AG10803 (cell line): ENCODE results near the gene IRF2BP2.

Source experiments
- DNase-seq: peaks from one replicate; pipeline ENCODE4 v3.0.0; 2010; ENCODE audit warnings: low read depth
- H3K4me3 ChIP-seq: 2 replicates; pipeline ENCODE4 v1.5.1; 2011; ENCODE audit warnings: mild to moderate bottlenecking, low read length, control low read depth
- CTCF ChIP-seq: conservative IDR thresholded peaks from 2 replicates; pipeline ENCODE4 v1.5.1; 2011; ENCODE audit warnings: mild to moderate bottlenecking, low read length, control low read depth, inconsistent platforms

Gene IRF2BP2

GRCh38 chr1:234624724-234625117, 14.7 kb upstream of the IRF2BP2 start:
- no peak for TF ChIP-seq CTCF
- H3K4me3 ChIP-seq: no peak overlapping the region
- no peak for DNase-seq

GRCh38 chr1:234621657-234622335, 11.8 kb upstream of the IRF2BP2 start:
- DNase-seq: peak; percentile 93
- no peak for TF ChIP-seq CTCF
- no peak overlapping the region for H3K4me3 ChIP-seq

- no peak for DNase-seq
- TF ChIP-seq CTCF: no peak
- no peak overlapping the region for H3K4me3 ChIP-seq
These were observed 11.1 kb upstream of the IRF2BP2 start for GRCh38 chr1:234621127-234621468.

GRCh38 chr1:234620272-234621126, 10.5 kb upstream of the IRF2BP2 start:
- TF ChIP-seq CTCF: peak; percentile 11; the same call in 1 of the 2 replicates
- DNase-seq: peak; percentile 96
- H3K4me3 ChIP-seq: peak overlapping the region; percentile 0

GRCh38 chr1:234619794-234620247, 9.8 kb upstream of the IRF2BP2 start:
- H3K4me3 ChIP-seq: peak overlapping the region; percentile 0; the same call in 1 of the 2 replicates
- no peak for TF ChIP-seq CTCF
- DNase-seq: no peak

- no peak for TF ChIP-seq CTCF
- peak; percentile 65 for DNase-seq
- peak overlapping the region; percentile 4 for H3K4me3 ChIP-seq
These were observed 9.1 kb upstream of the IRF2BP2 start for GRCh38 chr1:234619071-234619480.

- no peak for DNase-seq
- TF ChIP-seq CTCF: no peak
- peak overlapping the region; percentile 4; the same call in 1 of the 2 replicates for H3K4me3 ChIP-seq
These were observed 8.7 kb upstream of the IRF2BP2 start for GRCh38 chr1:234618737-234619049.
